Measurements from ENCODE around the gene TTBK1. TPM values are rescaled to one million over a fixed set of nuclear protein-coding genes. Genes with fewer than 3 reads are reported as not detected.

Gene TTBK1
- total and polyA plus RNA-seq, 10 of the 15 experiments (the other 5 are each of a cell fraction or from before 2014, with no cell fraction given) = 0.05 to 0.27 TPM; not detected in 8

GRCh38 chr6:43290905-43291355 is 47.6 kb downstream of the TTBK1 start:
- Histone ChIP-seq H3K4me1 (ENCODE audit: control insufficient read depth, insufficient read depth, low read length) (no peaks in the 10 kb centered on the region), H3K4me3 (no peak overlapping the region), H3K9me3 (replicated peaks; ENCODE audit: control insufficient read depth, insufficient read depth, low read length) (no peaks in the 10 kb centered on the region; the same call in 2 of the 3 replicates), H4K20me1 (ENCODE audit: control insufficient read depth, insufficient read depth) (no peaks in the 10 kb centered on the region), H3K27me3 (replicated peaks in 1 of 2; ENCODE audit: control insufficient read depth in 2 of 2, insufficient read depth in 2 of 2, low read length in 1 of 2) (peaks cover 0 to under 1% of the 10 kb centered on the region in 2 experiments; a peak in 3 of 4 replicates), H3K79me2 (ENCODE audit: control insufficient read depth, insufficient read depth, low read length) (no peaks in the 10 kb centered on the region), H3K9ac (ENCODE audit: control insufficient read depth, insufficient read depth, low read length) (no peak overlapping the region), H2AFZ (ENCODE audit: control insufficient read depth, low read depth, low read length) (no peak overlapping the region), H3K4me2 (ENCODE audit: control insufficient read depth, insufficient read depth) (no peak overlapping the region), H3K27ac (ENCODE audit: control insufficient read depth, insufficient read depth) (no peak overlapping the region), H3K36me3 (ENCODE audit: control insufficient read depth in 2 of 2, insufficient read depth in 2 of 2, low read length in 1 of 2) (no peaks in the 10 kb centered on the region)
- SMC1A ChIA-PET (ENCODE audit: uncharacterized antibody, unreplicated experiment) = interaction anchor here (1.6 kb wide), 1 partner anchor 22 kb away, joined by 3 read pairs; no protein-coding TSS in a partner anchor
- WGBS (ENCODE audit: insufficient coverage, insufficient replicate concordance, low lambda C conversion rate, missing lambda C conversion rate) = 49% methylated on average over 6 of the region's 6 CpGs
- POLR2A ChIA-PET = no interaction called here
- no peak for DNase-seq (ENCODE audit: low read depth, low spot score)
- intact Hi-C loops (cut with micrococcal nuclease; ENCODE audit: unreplicated experiment) = no loop called here
- RAD21 ChIA-PET (ENCODE audit: unreplicated experiment) = no interaction called here
- no TSS peak for BruUV-seq (replicated peaks)
- in situ Hi-C loops (cut with MboI) = no loop called here
- ATAC-seq = no peak
- CTCF ChIA-PET = no interaction called here
- no peak for FAIRE-seq
- TF ChIP-seq KLF5 (IDR thresholded peaks at IDR 0.05; ENCODE audit: partially characterized antibody) = no peak
- no peak for TF ChIP-seq LARP7 (IDR thresholded peaks at IDR 0.05)
- TF ChIP-seq ZNF274 (IDR thresholded peaks at IDR 0.05; ENCODE audit: insufficient read depth, insufficient read length) = no peak
- TF ChIP-seq SMAD5 (IDR thresholded peaks at IDR 0.05; ENCODE audit: low read depth) = no peak

DNA sequence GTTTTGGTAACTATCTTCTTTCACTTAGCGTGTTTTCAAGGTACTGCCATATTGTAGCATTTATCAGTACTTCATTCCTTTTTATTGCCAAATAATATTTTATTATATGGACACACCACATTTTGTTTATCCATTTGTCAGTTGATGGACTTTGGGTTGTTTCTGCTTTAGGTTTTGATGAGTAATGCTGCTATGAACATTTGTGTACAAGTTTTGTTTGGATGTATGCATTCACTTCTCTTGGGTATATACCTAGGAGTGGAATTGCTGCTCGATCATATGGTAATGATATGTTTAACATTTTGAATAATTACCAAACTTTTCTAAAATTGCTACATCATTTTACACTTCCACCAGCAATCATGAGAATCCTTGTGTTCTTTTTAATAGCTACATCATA is 48.4 kb downstream of the TTBK1 start:
- no peak overlapping the region for H3K4me2 ChIP-seq (ENCODE audit: control insufficient read depth, insufficient read depth)
- ChIA-PET CTCF (interaction anchor here (0.6 to 2.3 kb wide), 2 partner anchors 17 to 43 kb away, joined by 3 to 8 read pairs; partner anchors contain the start of gene CRIP3), POLR2A (no interaction called here), RAD21 (ENCODE audit: unreplicated experiment) (no interaction called here), SMC1A (ENCODE audit: uncharacterized antibody, unreplicated experiment) (interaction anchor here (0.7 to 1.6 kb wide), 2 partner anchors 22 to 146 kb away, joined by 3 to 4 read pairs; no protein-coding TSS in a partner anchor)
- in situ Hi-C loops (cut with MboI) = no loop called here
- H3K9me3 ChIP-seq (replicated peaks; ENCODE audit: control insufficient read depth, insufficient read depth, low read length) = no peaks in the 10 kb centered on the region; the same call in 2 of the 3 replicates
- no peaks in the 10 kb centered on the region for H4K20me1 ChIP-seq (ENCODE audit: control insufficient read depth, insufficient read depth)
- ATAC-seq (no peak), FAIRE-seq (no peak), DNase-seq (ENCODE audit: low read depth, low spot score) (no peak)
- H3K79me2 ChIP-seq (ENCODE audit: control insufficient read depth, insufficient read depth, low read length) = no peaks in the 10 kb centered on the region
- H3K36me3 ChIP-seq (ENCODE audit: control insufficient read depth in 2 of 2, insufficient read depth in 2 of 2, low read length in 1 of 2) = no peaks in the 10 kb centered on the region
- no peak overlapping the region for H3K9ac ChIP-seq (ENCODE audit: control insufficient read depth, insufficient read depth, low read length)
- no peaks in the 10 kb centered on the region; a peak in 2 of 4 replicates for H3K27me3 ChIP-seq (replicated peaks in 1 of 2; ENCODE audit: control insufficient read depth in 2 of 2, insufficient read depth in 2 of 2, low read length in 1 of 2)
- H3K27ac ChIP-seq (ENCODE audit: control insufficient read depth, insufficient read depth) = no peak overlapping the region
- no peaks in the 10 kb centered on the region for H3K4me1 ChIP-seq (ENCODE audit: control insufficient read depth, insufficient read depth, low read length)
- 15% methylated on average over 2 of the region's 2 CpGs for WGBS (ENCODE audit: insufficient coverage, insufficient replicate concordance, low lambda C conversion rate, missing lambda C conversion rate)
- H2AFZ ChIP-seq (ENCODE audit: control insufficient read depth, low read depth, low read length) = no peak overlapping the region
- intact Hi-C loops (cut with micrococcal nuclease; ENCODE audit: unreplicated experiment) = no loop called here
- no TSS peak for BruUV-seq (replicated peaks)
- no peak overlapping the region for H3K4me3 ChIP-seq
- TF ChIP-seq ELK1 (IDR thresholded peaks at IDR 0.05; ENCODE audit: low read depth, low read length) (no peak), KAT2A (conservative IDR thresholded peaks at IDR 0.05; ENCODE audit: control insufficient read depth, low read depth, low read length) (no peak), PAX5 (IDR thresholded peaks at IDR 0.05; ENCODE audit: borderline replicate concordance, low read depth, low read length) (no peak), STAT3 (IDR thresholded peaks at IDR 0.05; ENCODE audit: low read depth, low read length) (no peak), CUX1 (IDR thresholded peaks at IDR 0.05; ENCODE audit: insufficient replicate concordance, low read depth, low read length) (no peak), CBX5 (IDR thresholded peaks at IDR 0.05; ENCODE audit: low read depth) (no peak), ZNF384 (IDR thresholded peaks at IDR 0.05; ENCODE audit: borderline replicate concordance, low read depth, low read length) (no peak)
- TF ChIP-seq, protein P1, sequence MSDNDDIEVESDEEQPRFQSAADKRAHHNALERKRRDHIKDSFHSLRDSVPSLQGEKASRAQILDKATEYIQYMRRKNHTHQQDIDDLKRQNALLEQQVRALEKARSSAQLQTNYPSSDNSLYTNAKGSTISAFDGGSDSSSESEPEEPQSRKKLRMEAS (IDR thresholded peaks at IDR 0.05; ENCODE audit: low read depth, low read length) = no peak

Data from GM12878 (cell line).